Activated CD4-positive, alpha-beta T cell treated with anti-CD3 and anti-CD28 coated beads for 1 hour (primary cell): ENCODE data around the gene PSMD9.
"Not testable (repeated sequence)": the region's sequence is repeated elsewhere in the genome, so short reads cannot be mapped to it uniquely, and the experiment has no call there.

Experiments
- DNase-seq: peaks from one replicate; pipeline ENCODE4 v3.0.0-alpha.2; 2020

The PSMD9 gene, protein sequence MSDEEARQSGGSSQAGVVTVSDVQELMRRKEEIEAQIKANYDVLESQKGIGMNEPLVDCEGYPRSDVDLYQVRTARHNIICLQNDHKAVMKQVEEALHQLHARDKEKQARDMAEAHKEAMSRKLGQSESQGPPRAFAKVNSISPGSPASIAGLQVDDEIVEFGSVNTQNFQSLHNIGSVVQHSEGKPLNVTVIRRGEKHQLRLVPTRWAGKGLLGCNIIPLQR

DNA sequence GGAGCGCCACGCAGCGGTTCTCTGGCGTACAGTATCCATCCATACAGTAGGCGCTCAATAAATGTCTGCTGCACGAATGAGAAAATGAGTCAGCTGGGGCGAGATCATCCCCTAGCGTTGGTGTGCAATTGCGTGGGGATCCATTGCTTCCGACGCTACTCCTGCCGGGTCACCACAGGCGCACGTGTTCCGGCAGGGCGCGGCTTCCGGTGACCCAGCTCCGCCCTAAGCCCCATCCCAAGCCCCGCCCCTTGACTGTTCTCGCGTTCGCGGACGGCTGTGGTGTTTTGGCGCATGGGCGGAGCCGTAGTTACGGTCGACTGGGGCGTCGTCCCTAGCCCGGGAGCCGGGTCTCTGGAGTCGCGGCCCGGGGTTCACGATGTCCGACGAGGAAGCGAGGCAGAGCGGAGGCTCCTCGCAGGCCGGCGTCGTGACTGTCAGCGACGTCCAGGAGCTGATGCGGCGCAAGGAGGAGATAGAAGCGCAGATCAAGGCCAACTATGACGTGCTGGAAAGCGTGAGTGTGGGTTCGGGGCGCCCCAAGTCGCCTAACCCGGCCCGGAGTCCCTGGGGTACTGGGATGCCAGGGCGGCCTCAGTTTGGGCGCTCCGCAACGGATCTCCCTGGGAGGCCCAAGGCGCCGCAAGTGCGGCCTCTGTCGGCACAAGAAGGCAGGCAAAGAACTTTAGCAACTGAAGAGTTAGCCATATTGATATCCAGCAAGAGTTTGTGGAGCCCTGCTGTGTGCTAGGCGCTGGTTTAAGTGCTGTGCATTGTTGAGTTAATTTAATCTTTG lies at the start of gene PSMD9:
Gene PSMD9 (plus strand): TSS at position 313 of the 796 bp plus-strand sequence. CDS start 67 bp downstream, at position 380.
- peak; percentile 97 for DNase-seq

DNA sequence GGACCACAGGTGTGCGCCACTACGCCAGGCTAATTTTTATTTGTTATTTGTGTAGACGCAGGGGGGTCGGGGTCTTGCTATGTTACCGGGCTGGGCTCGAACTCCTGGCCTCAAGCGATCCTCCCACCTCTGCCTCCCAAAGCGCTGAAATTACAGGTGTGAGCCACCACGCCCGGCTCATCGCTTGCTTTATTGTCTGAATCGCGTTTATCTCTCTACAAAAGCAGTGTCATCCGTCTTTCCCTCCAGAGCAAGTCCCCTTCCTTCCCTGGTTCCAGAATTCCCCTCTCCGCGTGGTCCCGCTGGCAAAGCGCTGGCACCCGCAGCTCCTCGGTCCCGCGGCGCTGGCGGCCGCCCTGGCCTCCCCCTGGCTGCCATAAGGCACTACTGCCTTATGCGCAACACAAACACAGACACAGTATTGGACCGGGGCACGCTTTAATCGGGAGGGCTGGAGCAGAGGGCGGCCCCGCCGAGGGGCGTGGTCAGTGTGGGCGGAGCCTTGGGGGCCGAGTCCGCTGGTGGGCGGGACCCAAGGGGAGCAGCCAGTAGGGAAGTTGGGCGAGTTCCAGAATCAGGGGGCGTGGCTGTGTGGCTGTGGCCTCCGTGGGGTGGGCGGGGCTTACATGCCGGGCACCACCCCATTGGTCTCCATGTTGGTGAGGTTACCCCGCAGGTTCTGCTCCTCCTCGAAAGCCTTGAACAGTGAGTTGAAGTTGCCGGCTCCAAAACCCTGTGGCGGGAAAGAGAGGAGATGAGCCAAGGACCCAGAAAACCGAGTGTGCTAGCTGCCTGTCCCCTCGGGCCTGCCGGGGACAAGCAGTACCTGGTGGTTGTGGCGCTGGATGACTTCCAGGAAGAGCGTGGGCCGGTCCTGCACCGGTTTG lies 49.2 kb upstream of the PSMD9 start:
- DNase-seq: peak; percentile 99

DNA sequence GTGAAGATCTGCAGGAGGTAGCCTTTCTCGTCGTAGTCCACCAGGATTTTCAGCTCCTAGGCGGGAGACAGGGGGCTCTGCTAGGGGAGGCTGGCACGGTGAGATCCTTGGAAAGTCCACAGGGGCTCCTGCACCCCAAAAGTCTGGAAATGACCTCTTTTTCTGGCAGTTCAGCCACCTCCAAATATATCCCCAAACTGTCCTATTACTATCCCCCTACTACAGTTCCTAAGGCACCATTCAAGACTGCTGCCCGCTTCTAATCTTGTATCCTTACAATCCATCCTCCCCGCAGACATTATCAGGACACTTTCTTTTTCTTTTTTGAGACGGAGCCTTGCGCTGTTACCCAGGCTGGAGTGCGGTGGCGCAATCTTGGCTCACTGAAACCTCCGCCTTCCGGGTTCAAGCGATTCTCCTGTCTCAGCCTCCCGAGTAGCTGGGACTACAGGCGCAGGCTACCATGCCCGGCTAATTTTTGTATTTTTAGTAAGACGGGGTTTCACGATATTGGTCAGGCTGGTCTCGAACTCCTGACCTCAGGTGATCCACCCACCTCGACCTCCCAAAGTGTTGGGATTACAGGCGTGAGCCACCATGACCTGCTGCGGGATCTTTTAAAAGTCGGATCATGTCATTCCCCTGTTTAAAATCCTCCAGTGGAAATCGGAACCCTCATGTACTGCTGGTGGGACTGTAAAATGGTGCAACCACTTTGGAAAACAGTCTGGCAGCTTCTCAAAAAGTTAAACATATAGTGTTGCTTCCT lies 48.4 kb upstream of the PSMD9 start:
- DNase-seq: no peak

DNA sequence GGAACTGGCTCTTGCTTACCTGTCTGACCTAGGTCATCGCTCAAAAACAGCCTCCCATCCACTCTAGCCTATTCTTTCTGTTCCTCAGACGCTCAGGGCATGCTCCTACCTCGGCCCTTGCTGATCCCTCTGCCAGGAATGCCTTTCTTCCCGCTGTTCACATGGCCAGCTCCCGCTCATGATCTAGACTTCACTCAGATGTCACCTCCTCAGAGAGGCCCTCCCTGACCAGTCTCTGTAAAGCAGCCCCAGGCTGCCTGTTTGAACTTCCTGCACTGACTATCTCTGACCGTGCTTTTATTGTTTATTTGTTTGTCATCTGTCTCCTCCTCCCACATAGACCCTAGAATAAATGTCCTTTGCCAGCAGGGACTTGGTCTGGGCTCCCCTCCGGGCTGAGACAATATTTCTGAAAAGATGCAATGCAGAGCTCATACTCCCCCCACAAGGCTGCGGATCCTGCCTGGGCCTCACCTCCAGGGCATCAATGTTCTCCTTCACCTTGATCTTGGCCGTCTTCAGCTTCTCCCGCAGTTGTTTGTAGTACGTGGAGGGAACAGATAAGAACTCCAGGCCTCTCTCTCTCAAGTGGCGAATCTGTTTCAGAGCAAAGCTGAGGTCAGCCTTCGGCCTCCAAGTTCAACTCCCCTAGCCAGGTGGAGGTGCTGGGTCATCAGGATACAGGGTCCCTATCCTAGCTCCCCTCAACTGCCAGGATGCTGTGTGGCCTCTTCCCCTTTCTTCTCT lies 45.2 kb upstream of the PSMD9 start:
- DNase-seq: no peak

DNA sequence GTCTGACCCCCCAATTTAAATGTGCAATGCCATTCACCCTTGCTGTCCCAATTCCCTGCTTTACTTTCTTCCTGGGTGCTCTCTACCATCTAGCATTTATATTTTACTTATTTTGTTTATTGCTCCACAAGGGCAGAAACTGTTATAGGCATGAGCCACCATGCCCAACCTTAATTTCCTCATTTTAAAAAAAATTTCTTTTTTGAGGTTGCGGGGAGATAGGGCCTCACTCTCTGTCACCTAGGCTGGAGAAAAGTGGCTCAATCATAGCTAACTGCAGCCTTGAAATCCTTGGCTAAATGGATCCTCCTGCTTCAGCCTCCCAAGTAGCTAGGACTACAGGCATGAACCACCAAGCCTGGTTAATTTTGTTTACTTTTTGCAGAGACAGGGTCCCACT lies 42.9 kb upstream of the PSMD9 start:
- no peak for DNase-seq

DNA sequence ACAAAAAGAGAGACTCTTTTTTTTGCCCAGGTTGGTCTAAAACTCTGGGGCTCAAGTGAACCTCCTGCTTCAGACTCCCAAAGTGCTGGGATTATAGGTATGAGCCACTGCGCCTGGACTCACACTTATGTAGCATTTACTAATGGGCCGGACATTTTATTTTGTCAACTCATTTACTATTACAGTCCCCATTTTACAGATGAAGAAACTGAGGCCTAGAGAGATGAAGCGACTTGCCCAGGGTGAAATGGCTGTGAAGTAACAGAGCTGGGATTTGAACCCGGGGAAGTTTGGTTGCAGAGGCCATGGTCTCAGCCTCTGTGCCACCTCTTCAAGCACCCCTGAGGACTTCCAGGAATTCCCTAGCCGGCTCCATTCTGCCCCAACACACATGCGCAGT lies 39.4 kb upstream of the PSMD9 start:
- DNase-seq: no peak

DNA sequence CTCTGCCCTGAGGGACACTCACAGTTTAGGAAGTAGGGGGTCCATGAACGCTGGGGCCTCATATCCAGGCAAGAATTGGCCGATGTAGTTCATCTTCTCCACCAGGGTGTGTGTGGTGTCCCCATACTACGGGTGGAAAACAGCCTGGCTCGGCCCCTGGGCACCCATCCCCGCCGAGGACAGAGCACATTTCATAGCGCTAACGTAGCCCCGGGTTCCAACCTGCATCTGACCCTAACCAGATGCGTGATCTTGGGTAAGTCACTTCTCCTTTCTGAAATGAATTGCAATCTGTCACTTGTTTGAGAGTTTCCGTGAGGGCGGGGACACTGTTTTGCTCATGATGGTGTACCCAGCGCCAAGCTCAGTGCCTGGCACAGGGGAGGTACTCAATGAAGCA lies 38.9 kb upstream of the PSMD9 start:
- DNase-seq: no peak

DNA sequence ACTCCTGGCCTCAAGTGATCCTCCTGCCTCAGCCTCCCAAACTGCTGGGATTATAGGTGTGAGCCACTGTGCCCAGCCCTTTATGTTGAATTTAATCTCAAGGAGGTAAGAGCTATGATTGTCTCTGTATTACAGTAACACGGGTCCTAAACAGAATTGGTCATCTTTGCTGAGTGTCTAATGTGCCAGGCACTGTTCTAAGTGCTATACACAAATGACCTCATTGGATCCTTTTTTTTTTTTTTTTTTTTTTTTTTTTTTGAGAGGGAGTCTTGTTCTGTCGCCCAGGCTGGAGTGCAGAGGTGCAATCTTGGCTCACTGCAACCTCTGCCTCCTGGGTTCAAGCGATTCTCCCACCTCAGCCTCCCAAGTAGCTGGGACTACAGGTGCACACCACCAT lies 36.2 kb upstream of the PSMD9 start:
- not testable (repeated sequence) for DNase-seq

DNA sequence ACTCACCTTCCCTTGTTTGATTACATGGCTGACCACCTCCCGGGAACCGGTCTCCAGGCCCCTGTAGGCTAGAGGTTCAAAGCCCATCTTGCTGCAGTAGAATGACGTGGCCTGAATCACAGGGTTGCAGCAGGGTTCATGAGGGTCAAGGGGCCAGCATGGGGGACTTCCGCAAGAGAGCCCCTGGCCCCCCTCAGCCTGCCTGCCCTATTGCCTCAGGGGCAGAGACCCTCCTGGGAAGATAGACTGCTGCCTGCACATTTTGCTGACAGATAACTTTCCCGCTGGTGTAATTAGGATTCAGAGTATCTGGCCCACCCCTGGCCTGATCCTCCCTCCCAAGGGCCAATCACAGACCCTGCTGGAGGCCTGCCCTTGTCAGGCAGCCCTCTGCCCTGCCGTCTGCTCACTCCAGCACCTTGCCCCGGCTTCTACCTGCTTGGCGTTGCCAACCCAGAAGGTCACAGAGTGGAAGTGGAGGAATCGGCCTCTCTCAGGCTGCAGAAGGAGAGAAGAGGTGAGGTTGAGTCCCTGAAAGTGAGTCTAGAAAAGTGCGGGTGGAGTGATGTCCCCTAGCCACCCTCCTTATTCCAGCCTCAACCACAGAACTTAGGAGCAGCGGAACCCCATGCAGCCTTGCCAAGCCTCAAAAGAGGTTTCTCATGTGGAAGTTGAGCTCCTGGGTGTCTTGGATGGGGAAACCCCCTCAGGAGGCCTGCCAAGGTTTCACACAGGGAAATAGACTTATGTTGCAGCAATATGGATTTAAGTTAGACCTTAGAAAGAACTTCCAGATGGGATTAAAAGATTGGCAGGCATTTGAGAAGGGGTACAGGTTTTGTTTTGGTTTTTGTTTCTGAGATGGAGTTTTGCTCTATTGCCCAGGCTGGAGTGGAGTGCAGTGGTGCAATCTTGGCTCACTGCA lies 31.0 kb upstream of the PSMD9 start:
- no peak for DNase-seq

DNA sequence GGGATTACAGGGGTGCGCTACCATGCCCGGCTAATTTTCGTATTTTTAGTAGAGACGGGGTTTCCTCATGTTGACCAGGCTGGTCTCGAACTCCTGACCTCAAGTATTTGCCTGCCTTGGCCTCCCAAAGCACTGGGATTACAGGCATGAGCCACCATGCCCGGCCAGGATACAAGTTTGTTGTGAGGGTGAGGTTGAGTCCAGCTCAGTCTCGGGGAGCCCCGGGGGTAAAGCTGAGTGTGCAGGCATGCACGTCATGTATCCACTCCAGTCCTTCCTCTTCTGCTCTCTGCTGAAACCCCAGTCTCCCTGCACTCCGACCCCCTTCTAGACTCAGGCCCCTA lies 30.3 kb upstream of the PSMD9 start:
- no peak for DNase-seq

DNA sequence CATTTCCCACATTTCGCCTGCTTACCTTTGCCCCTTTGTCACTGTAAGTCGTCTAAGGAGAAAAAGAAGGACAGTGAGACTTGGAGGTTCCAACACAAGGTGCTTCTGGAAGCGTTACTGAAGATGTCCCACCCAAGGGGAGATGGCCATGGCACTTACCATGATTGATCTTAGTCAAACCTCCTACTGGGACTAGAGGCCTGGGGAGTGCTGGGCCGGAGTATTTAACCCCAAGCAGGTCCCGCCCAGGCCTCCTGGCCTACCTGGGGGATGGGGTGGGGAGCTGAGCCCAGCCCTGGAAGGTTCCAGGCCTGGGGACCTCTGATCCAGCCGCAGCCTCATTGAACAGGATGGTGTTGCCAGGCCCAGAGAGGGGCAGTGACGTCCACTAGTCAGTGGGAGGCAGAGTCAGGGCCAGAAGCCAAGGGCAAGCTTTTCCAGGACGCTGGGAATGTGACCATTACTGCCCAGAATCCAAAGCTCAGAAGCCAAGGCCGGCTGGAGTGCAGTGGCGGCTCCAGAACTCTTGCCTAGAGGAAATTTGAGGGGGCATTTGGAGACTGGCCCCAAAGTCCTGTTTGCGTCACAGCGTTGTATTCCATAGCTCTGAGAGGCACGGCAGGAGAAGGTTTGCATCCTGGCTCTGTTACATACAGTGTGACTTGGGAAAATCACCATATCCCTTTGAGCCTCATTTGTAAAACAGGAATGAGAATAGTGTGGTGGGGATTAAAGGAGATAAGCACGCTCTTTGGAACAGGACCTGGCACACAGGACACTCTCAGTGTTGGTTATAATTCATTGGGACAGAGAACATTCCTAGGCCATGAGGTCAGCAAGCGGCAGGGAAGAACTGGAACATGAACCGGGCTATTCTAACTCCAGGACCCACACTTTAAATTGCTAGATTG lies 29.7 kb upstream of the PSMD9 start, which contains the start of gene HPD:
Gene HPD (minus strand): TSS at position 198 of the 911 bp plus-strand sequence. CDS start 36 bp downstream, at position 162.
- no peak for DNase-seq

DNA sequence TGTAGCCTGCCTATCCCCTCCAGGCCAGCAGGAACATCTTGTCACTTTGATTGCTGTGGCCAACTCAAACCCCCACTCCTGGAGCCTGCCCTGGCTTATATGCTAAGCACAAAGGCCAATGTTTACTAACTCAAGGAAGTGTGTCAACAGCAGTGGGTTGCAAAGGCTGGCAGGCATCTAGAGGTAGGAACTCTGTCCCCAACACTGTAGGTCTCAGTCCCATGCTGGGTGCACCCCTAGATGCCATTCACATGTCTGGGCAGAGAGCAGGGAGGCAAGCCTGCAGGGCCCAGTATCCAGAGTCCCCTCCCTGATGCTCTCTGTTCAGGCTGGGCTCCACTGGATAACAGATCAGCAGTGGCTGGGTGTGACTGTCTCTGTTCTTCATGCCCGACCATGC lies 28.3 kb upstream of the PSMD9 start:
- DNase-seq: no peak

DNA sequence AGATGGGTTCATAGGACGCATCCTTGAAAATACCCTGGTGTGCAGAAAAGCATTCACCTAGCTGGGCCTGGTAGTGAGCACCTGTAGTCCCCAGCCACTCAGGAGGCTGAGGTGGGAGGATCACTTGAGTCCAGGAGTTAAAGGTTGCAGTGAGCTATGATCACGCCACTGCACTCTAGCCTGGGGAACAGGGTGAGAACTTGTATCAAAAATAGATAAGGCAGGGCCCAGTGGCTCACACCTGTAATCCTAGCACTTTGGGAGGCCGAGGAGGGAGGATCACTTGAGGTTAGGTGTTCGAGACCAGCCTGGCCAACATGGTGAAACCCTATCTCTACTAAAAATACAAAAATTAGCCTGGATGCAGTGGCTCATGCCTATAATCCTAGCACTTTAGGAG lies 27.9 kb upstream of the PSMD9 start:
- DNase-seq: not testable (repeated sequence)

DNA sequence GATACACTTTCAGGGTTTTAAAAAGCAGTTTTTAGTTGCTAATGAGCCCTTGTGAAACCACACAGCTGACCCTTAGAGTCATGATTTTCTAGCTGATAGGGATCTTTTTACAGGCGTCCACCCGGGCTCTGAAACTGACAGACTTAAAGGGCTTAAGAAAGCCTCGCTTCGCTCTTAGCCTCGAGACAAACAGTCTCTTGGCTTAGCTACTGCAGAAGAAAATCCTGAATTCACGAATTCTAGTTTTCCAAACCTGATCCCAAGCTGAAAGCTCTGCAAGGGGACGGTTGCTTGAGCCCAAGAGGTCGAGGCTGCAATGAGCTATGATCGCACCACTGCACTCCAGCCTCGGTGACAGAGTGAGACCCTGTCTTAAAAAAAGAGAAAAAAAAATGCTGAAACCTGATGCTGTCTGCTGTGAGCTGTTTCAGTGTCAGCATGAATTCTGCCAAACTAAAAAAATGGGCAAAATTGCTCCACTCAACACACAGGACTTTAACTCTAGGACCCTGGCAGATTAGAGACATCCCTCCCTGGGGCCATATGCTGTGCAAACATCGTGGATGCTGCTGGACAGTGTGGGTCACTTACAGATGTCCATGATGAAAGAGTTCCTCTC lies 26.8 kb upstream of the PSMD9 start:
- no peak for DNase-seq

DNA sequence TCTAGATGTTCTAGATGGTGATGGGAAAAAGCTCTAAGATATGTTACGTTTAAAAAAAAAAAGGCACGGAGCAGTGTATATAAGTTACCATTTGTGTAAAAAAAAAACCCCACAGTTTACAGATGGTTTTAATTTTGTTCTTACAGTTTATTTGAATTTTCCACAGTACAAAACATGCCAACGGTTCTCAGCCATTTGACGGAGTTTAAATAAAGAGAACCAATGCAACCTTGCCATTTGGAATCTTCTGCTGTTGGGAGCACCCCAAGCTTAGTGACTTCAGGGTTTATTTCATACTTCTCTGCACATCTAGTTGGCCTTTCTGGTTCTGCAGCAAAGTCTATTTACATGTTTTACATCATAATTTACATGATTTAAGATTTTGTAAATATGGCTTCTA lies 22.3 kb upstream of the PSMD9 start:
- DNase-seq: no peak

DNA sequence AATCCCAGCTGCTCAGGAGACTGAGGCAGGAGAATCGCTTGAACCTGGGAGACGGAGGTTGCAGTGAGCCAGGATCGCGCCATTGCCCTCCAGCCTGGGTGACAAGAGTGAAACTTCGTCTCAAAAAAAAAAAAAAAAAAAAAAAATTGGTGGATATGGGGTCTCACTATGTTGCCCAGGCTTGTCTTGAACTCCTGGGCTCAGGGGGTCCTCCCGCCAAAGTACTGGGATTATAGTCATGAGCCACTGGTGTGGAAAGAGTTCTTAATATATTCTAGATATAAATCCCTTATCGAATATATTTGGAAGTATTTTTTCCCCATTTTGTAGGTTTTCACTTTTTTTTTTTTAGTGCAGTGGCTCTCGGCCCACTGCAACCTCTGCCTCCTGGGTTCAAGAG lies 19.4 kb upstream of the PSMD9 start:
- DNase-seq: not testable (repeated sequence)

DNA sequence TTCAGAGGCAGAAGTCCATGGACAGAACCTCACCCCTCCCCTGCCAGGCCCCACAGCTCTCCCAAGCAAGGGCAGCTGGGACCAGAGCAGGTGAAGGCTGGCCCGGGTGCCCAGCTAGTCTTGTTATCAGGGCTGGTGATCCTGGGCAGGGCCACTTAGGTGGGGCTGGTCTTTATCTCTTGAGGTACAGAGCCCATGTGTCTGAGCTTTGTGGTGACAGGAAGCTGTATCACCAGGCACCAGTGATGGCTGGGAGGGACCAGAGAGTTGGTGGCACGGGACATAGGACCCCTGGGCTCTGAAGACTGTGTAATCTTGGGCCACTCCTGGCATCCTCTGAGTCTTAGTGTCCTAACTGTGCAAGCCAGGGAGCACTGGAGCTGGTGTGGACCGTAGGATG lies 17.1 kb upstream of the PSMD9 start:
- DNase-seq: no peak

DNA sequence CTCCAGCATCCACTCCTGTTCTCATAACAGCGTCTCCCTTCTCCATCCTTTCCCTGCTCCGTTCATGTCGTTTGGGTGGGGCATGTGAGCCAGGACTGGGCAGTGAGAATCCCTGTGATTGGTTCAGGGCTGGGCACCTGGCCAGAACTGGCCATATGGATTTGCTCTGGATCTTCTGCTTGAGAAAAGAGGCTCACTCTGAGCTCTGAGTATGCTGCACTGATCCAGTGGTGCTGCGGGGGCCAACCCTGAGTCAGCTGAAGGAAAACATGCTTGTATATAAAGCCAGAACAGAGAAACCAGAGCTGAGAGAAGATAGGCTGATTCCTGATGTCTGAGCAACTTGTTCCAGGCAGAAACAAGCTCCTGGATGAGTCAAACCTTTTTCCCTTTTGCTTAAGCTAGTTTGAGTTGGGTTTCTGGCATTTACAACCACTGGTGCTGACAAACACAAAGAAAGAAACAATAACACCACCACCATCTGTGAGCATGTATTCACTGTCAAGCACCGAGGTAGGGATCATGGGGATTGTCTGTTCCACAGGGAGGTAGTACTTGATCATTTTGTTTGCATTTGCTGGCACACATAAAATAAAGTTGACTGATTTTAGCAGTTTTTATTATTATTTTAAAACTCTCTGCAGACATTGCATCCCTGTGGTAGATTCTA lies 15.9 kb upstream of the PSMD9 start:
- no peak for DNase-seq

DNA sequence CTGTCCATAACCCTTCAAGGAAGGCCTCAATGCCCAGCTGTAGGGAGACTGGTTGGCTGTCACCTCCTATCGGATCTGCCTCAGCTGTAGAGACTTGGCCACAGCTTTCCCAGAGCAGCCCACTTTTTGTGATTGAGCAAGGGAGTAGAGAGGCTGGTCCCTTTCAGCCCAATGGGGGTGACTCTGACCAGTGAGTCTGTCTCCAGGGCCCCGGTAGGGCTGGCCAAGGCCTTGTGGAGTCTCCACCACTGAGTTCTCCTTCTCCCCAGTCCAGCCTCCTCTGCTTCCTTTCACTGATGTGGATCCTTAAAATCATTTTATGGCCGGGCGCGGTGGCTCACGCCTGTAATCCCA lies 15.4 kb upstream of the PSMD9 start:
- DNase-seq: no peak
